ENCODE results near the gene POU2F3.

POU2F3 gene

GRCh38 chr11:120318906-120319305 lies 79.0 kb downstream of the POU2F3 start:
- no peak for DNase-seq (ENCODE audit: low spot score)

GRCh38 chr11:120324932-120325810 lies 85.2 kb downstream of the POU2F3 start, which contains the start of gene TLCD5:
Gene TLCD5, plus strand, starts transcription at chr11:120325299. Its CDS starts 2,143 bp downstream, at chr11:120327442.
- DNase-seq (ENCODE audit: low spot score), result peak; percentile 31

GRCh38 chr11:120326228-120326627 lies 86.3 kb downstream of the POU2F3 start:
- DNase-seq (ENCODE audit: low spot score), result no peak

GRCh38 chr11:120326845-120327281 lies 86.9 kb downstream of the POU2F3 start:
- DNase-seq (ENCODE audit: low spot score), result no peak

- no peak for DNase-seq (ENCODE audit: low spot score)
Observed at GRCh38 chr11:120327311-120327710, 87.4 kb downstream of the POU2F3 start.

- no peak for DNase-seq (ENCODE audit: low spot score)
Observed at GRCh38 chr11:120329556-120329955, 89.6 kb downstream of the POU2F3 start.

- DNase-seq (ENCODE audit: low spot score), result no peak
Observed at GRCh38 chr11:120330045-120330444, 90.1 kb downstream of the POU2F3 start.

GRCh38 chr11:120331301-120331996 lies 91.5 kb downstream of the POU2F3 start:
- DNase-seq (ENCODE audit: low spot score), result no peak

- DNase-seq (ENCODE audit: low spot score), result no peak
Observed at GRCh38 chr11:120332822-120333716, 93.1 kb downstream of the POU2F3 start.

- DNase-seq (ENCODE audit: low spot score), result no peak
Observed at GRCh38 chr11:120333801-120334200, 93.9 kb downstream of the POU2F3 start.

- DNase-seq (ENCODE audit: low spot score), result no peak
Observed at GRCh38 chr11:120334332-120334731, 94.4 kb downstream of the POU2F3 start.

GRCh38 chr11:120334894-120335462 lies 95.0 kb downstream of the POU2F3 start:
- peak; percentile 70 for DNase-seq (ENCODE audit: low spot score)

- peak; percentile 55 for DNase-seq (ENCODE audit: low spot score)
Observed at GRCh38 chr11:120335556-120335907, 95.6 kb downstream of the POU2F3 start.

- DNase-seq (ENCODE audit: low spot score), result peak; percentile 91
Observed at GRCh38 chr11:120335908-120336640, 96.1 kb downstream of the POU2F3 start, which contains the start of gene ARHGEF12. Gene ARHGEF12, plus strand, starts transcription at chr11:120336413. Its CDS starts 831 bp downstream, at chr11:120337244.

GRCh38 chr11:120336641-120337354 lies 96.9 kb downstream of the POU2F3 start:
- peak; percentile 10 for DNase-seq (ENCODE audit: low spot score)

- DNase-seq (ENCODE audit: low spot score), result no peak
Observed at GRCh38 chr11:120337355-120338106, 97.6 kb downstream of the POU2F3 start.

GRCh38 chr11:120338107-120338933 lies 98.4 kb downstream of the POU2F3 start:
- DNase-seq (ENCODE audit: low spot score), result no peak

GRCh38 chr11:120339394-120339890 lies 99.5 kb downstream of the POU2F3 start:
- DNase-seq (ENCODE audit: low spot score), result no peak

Data from germinal center (tissue), 1 donor.